HepG2 (cell line): ENCODE data around the gene KRT3.

ENCODE experiments used
- ATF4 ChIP-seq, 2 experiments: fragments of 450-650 bp in 1 of 2; sonication (generic) in 1 of 2; formaldehyde crosslinking; IDR thresholded peaks; 2 replicates each; pipeline versions ENCODE4 v1.5.0 to v1.8.0; 2020 to 2022; ENCODE audit warnings: mild to moderate bottlenecking in 1 of 2, missing genetic modification reagents in 1 of 2
- EZH2 ChIP-seq: conservative IDR thresholded peaks from 2 replicates; pipeline ENCODE4 v1.6.1; 2012; ENCODE audit warnings: mild to moderate bottlenecking, low read depth, low read length, moderate library complexity
- FOXK2 ChIP-seq: fragments of 450-650 bp; IDR thresholded peaks from 2 replicates; pipeline ENCODE4 v1.6.1; 2016
- HNRNPK ChIP-seq: fragments of 200-400 bp; formaldehyde crosslinking; IDR thresholded peaks from 2 replicates; pipeline ENCODE4 v1.6.1; 2018; ENCODE audit warnings: low read length, low read depth, moderate library complexity, mild to moderate bottlenecking; ENCODE audit not compliant: poor library complexity, severe bottlenecking
- RAD21 ChIP-seq: fragments of 450-650 bp; formaldehyde crosslinking; IDR thresholded peaks from 2 replicates; pipeline ENCODE4 v1.5.0; 2020; ENCODE audit warnings: mild to moderate bottlenecking
- U2AF1 ChIP-seq: fragments of 200-400 bp; formaldehyde crosslinking; optimal IDR thresholded peaks from 2 replicates; pipeline ENCODE3; 2017; ENCODE audit warnings: mild to moderate bottlenecking, low read depth, low read length
- ZNF451 ChIP-seq: sonication (generic); formaldehyde crosslinking; IDR thresholded peaks from 2 replicates; pipeline ENCODE4 v1.5.0; 2020; ENCODE audit warnings: mild to moderate bottlenecking, missing genetic modification reagents
- ZNF646 ChIP-seq: sonication (generic); formaldehyde crosslinking; IDR thresholded peaks from 2 replicates; pipeline ENCODE4 v1.9.0; 2021; ENCODE audit warnings: mild to moderate bottlenecking, missing genetic modification reagents
- ZNF737 ChIP-seq: sonication (generic); formaldehyde crosslinking; IDR thresholded peaks from 2 replicates; pipeline ENCODE4 v1.5.0; 2020; ENCODE audit warnings: missing genetic modification reagents, mild to moderate bottlenecking, borderline replicate concordance
- ZNF790 ChIP-seq: sonication (generic); formaldehyde crosslinking; IDR thresholded peaks from 2 replicates; pipeline ENCODE4 v1.8.0; 2022; ENCODE audit warnings: missing genetic modification reagents, mild to moderate bottlenecking, borderline replicate concordance

- TF ChIP-seq ZNF790 (no peak), HNRNPK (no peak), U2AF1 (no peak), RAD21 (no peak), ZNF646 (CRISPR knock-in tag) (no peak), ZNF451 (CRISPR knock-in tag) (no peak), ATF4 (CRISPR knock-in tag; IDR thresholded peaks at IDR 0.05) (no peak), ZNF737 (no peak), EZH2 (no peak), FOXK2 (no peak)
Measured at GRCh38 chr12:52806169-52806811, 10.4 kb upstream of the KRT3 start.
